ENCODE results near the gene GPA33. TPM values are rescaled to one million over a fixed set of nuclear protein-coding genes. Genes with fewer than 3 reads are reported as not detected.
"Not testable (repeated sequence)": the region's sequence is repeated elsewhere in the genome, so short reads cannot be mapped to it uniquely, and the experiment has no call there.

GPA33 gene
- total RNA-seq, 1 experiment from 2014 or later, result not detected

DNA sequence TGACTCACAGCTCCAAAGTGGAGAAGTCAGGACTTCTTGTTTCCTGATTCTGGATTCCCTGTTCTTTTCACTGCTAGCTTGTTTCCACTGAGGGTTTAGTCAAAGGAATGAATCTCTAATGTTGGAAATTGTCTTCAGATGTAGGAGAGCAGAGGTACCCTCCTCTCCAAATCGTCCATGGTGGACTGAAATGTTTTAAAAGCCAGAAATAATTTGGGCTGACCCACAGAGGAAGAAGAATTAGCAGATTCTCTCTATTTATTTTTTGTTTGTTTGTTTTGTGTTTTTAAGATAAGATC lies 30.4 kb downstream of the GPA33 start:
- no peak for DNase-seq (ENCODE audit: extremely low read depth, low read depth)

DNA sequence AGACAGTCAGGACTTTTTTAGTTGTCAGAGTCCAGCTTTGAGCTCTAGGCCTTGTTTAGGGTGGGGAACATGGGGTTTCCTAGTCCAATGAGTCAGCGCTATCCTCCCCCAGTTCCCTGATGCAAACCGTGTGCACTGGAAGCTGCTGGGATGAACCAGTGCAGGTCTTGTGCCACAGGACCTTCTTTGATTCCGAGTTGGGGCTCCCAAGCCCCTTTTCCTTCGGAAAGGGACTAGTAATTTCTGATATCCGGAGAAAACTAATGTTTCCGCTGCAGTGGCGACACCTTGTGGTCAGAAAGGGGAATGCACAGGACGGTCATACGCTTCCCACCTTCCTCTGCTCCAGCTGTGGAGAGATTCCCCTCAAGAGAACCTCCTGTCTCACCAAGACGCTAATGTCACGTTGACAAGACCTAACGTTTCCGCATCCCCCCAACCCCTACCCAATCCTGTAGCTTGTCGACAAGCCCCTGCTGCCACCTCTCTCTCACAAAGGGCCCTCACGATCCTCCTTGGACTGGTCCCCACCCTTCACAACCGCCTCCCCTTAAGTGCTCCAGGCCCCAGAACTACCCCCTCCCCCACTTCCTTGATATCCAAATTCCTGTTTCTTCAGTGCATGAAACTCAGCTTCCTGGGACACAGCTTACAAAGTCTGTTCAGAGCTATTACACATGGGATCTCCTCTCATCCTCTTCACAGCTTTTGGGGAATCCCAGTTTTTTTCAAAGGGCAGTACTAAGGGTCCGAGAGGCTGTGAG lies 30.9 kb downstream of the GPA33 start:
- peak; percentile 56 for DNase-seq (ENCODE audit: extremely low read depth, low read depth)

DNA sequence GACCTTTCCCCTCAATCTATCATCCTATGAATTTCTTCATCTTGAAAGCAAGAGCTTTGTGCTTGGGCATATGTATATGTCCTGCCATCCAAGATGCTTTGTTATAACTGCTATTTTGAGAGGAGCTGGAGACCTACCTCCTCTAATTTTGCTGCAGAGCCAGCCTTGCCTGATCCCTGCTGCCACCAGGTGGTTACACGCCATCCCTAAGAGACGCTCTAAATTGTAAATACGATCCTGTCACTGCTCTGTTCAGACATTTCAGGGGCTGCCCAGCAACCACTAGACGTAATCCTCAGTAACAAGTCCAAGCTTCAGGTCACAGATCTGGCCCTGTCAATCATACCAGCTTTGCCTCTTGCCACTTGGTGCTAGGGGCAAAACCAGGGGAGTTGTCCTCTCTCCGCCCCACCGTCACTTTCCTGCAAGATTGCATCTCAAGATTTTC lies 32.9 kb downstream of the GPA33 start:
- DNase-seq (ENCODE audit: extremely low read depth, low read depth), result peak; percentile 48

DNA sequence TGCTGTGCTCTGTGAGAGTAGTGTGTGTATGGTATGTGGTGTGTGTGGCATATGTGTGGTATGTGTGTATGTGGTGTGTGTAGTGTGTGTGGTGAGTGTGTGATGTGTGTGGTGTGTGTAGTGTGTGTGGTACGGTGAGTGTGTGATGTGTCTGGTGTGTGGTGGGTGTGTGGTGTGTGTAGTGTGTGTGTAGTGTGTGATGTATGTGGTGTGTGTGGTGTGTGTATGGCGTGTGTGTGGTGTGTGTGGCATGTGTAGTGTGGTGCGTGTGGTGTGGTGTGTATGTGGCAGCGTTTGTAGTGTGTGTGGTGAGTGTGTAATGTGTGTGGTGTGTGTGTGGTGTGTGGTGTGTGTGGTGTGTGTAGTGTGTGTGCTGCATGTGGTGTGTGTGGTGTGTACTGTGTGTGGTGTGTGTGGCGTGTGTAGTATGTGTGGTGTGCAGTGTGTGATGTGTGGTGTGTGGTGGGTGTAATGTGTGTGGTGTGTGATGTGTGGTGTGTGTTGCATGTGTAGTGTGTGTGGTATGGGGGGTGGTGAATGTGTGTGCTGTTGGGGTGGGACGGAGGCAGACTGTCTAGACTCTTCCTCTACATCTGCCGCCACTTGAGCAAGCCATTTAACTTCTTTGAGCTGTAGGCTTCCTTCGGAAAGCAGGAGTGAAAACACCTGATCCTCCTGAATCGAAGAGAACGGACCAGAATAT lies 33.5 kb downstream of the GPA33 start:
- no peak for DNase-seq (ENCODE audit: extremely low read depth, low read depth)

DNA sequence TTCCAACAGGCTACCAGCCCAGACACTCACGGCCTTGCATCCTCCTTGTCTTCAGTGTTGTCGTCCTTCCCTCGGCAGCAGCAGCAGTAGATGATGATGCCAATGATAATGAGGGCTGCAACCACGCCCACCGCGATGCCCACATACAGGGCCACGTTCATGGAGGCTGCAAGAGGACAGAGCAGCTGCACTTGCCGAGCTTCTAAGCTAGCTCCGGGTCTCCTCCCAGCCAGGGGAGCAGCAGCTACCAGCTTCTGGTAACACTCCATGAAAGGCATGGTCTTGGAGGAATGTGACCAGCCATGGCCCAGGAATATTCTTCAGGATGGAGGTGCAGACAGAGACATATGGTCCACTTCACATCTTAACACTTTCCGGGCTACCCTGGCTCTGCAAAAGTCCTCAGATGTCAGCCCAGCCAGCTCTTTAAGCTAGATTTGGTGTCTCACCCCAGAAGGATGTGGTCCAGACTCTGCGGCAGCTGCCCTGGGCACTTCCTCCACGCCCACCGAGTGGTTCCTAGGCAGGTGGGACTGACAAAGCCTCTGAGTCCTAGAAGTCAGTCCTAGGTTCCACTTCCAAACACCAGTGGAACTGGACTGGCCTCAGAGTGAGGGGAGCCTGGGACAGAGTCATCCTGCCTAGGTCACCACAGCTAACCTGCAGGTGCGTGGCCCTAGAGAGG lies 35.1 kb downstream of the GPA33 start:
- no peak for DNase-seq (ENCODE audit: extremely low read depth, low read depth)

DNA sequence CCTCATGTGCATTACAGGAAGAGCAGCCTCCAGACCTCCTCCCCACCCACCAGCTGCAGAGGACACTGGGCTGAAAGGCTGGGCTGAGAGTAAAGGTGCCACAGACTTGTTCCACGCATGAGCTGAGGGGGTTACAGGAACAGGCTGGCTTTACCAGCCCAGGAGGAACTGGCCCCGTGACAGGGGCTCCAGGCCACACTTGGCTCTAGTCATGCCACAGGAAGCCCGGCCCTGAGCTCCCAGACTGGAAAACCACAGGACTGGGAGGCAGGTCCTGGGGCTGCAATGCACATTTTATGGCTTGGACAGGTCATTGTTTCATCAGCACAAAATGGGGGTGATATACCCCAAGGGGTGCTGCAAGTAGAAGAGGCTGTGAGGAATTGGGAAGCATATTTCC lies 35.6 kb downstream of the GPA33 start:
- no peak for DNase-seq (ENCODE audit: extremely low read depth, low read depth)

DNA sequence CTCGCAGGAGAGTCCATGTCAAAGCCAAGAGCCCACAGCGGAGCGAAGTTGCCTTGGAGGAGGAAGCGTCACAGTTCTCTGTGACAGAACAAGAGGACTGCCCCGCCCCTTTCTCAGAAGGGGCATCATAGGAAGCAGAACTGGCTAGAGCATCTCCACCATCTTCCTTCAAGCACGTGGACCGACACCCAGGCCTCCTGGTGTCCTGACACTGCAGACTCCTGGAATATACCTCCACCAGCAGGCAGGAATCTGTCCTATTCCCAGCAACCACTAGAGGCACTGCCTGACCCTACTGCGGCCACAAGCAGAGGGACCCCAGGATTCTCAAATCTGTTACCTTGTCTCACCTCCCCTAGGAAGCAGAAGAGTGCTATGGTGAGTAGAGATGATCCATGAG lies 37.8 kb downstream of the GPA33 start:
- no peak for DNase-seq (ENCODE audit: extremely low read depth, low read depth)

DNA sequence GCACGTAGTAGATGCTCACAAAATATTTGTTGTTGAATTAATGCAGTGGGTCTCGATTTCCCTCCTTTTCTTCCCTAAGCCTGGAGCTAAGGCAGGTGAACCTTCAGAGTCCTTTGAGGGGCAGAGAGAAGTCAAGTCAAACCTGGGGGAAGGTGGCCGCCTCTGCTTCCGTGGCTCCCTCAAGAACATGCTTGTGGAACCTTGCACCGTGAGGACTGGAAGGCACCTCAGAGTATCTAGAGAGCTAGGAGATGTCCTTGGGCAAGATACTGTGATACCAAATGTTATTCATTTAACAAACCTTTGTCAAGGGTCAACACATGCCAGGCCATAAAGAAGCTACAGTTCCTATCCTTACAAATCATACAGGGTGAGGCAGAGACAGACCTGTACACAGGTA lies 38.3 kb downstream of the GPA33 start:
- DNase-seq (ENCODE audit: extremely low read depth, low read depth), result no peak

DNA sequence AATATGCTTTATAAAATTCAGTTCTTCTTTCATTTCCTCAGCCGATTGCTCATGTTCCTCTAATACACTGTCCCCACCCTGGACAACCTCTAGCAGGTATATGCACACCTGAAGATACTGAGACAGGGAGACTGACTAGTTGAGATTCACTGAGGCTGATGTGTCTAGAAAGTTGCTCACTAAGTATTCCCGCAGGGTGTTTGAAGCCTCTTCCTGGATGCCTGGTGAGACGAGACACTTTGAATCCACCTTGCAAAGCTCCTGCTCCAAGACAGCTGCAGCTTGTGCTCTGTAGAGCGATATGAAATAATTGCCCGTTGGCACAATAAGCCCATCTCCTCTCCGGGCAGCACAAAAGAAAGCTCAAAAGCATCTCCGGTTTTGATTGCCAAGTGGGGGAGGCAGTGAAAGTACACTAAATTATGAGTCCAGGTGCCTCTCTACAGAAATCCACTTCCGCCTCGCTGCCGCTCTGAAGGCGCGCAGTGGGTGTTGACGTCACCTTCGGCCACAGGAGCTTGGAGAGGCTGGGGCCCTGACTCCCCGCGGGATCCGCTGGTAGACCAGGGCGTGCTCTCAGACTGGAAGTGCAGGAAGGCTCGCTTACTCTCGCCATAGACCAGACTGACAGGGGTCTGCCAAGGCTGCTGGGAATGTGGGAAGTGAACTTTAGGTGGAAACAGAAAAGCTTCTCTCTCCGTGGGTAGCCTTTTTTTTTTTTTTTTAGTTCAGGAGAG lies 46.3 kb downstream of the GPA33 start:
- DNase-seq (ENCODE audit: extremely low read depth, low read depth), result peak; percentile 38

DNA sequence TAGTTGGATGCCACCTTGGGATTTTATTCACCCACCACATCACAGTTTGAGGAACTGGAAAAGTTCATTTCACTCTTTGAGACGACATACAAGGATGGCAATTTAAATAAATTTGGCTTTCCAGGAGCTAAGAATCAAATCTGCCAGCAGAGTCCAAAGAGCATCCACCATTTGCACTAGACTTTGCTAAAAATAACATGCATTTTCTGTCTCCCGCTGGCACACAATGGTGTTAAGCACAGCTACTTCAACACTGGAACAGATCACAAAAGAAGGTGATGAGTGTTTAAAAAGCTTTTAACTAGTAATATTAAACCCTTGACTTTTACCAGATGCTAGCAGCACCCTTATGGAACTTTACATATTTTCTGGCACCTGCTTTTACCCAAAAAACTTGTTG lies 56.5 kb downstream of the GPA33 start:
- DNase-seq (ENCODE audit: extremely low read depth, low read depth), result no peak

DNA sequence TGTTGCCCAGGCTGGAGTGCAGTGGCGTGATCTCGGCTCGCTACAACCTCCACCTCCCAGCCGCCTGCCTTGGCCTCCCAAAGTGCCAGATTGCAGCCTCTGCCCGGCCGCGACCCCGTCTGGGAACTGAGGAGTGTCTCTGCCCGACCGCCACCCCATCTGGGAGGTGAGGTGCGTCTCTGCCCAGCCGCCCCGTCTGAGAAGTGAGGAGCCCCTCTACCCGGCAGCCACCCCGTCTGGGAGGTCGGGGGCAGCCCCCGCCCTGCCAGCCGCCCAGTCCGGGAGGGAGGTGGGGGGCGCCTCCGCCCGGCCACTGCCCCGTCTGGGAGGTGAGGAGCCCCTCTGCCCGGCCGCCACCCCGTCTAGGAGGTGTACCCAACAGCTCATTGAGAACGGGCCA lies 60.6 kb downstream of the GPA33 start:
- not testable (repeated sequence) for DNase-seq (ENCODE audit: extremely low read depth, low read depth)

DNA sequence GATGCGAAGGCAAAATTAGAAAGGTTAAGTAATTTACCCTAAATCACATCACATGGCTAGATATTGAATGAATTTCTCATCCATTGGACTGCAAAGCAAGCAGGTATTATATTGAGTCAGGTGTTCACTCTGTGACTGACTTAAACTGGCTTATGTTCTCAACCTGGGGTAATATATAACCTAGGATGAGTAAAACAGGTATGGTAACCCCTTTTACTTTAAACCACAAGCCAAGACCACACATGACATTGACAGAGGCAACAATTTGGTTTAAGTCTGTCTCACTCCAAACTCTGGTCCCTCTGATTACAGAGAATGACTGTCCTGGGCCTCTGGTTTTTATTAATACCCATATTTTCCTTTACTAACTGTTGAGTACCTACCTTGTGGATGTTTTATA lies 67.8 kb downstream of the GPA33 start:
- no peak for DNase-seq (ENCODE audit: extremely low read depth, low read depth)

DNA sequence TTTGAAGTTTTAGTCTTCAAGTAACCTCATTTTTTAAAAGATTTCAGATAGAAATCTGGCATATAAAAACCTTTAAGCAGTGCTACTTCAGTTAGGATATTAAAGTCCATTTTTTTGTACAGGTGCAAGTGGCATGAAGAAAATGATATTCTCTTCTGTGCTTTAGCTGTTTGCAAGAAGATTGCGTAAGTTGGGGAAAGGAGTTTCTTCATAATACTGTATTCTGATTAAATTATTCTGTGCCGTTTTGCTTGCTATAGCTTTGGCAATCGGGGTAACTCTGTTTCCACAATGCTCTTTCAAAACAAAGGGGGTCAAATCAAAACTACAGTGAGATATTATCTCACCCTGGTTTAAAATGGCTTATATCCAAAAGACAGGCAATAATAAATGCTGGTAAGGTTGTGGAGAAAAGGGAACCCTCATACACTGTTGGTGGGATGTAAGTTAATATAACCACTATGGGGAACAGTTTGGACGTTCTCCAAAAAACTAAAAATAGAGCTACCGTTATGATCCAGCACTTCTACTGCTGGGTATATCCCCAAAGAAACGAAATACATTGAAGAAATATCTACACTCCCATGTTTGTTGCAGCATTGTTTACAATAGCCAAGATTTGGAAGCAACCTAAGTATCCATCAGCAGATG lies 74.0 kb downstream of the GPA33 start:
- DNase-seq (ENCODE audit: extremely low read depth, low read depth), result no peak

DNA sequence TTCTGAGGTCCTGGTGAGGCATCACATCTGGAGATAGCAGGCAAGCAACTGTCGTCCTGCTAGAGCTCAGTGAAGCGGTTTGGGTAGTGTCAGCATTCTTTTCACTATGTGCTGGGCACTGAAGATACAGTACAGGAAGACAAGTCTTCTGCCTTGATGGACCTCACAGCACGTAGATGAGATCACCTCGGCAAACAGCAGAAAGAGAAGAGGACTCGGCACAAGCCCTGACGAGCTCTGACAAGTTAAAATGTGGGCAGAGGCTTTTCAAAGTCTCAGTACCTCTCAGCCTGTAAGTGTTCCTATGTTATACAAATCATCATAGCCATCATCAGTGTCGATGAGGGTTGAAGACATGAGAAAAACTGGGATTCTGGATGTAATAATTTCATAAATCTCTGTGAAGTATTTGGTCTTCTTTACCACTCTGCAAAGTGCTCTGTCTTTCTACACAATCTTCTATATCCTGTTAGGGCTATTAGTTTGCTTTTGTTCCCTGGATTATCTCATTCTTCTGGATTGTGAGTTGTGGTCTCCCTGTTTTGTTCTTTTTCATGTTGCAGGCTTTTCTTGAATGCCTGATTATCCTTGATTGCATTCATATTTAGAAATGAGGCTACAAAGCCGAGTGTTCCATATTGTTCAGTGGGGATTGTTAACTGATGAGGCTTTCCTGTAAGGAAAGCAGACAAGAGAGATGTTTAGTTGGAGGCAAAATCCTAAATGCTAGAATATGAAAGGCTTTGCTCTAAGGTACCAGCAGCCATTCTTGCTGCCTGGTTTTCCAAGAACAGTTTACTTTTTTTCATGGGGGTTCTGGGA lies 76.9 kb downstream of the GPA33 start:
- DNase-seq (ENCODE audit: extremely low read depth, low read depth), result no peak

DNA sequence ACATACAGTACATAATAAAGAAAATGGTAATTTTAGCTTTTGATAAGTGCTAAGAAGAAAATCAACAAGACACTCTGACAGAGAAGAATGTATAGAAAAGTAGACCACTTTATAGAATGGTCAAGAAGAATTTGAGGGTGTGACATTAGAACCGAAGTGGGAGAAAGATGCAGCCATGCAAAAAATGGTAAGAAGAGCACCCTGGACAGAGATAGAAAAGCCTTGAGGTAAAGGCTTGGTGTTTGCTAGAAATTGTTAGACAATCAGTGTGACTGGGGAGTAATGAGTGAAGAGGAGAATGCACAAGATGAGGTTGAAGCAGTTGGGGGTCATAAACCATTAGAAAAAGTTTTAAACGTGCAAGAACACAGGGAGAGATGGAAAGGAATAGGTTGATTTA lies 77.6 kb downstream of the GPA33 start:
- DNase-seq (ENCODE audit: extremely low read depth, low read depth), result no peak

DNA sequence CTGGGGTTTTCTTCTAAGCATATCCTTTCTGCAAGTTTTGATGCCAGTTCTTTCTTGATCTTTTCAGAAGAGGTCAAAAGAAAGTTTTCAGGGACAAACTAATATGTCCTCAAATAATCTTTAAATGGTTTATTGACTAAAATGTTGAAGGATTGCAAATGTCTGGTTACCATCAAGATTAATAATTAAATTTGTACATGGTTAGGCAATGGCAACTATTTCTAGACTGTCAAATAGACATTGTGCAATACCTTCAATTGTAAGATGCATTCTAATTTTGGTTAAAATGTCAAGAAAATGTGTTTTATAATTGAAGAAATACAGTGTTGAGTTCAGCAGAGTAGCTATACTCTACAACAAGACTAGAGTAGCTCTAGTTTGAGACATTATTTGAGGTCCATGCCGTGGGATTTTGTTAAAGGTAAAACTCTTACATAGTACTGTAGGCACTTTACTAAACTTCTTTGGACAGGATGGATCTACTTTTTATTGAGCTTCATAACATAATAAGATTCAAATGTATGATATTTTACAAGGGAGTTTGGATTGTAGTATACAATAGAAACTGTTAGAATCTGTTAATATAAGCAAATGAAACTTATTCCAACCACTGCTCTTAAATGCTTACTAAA lies 78.5 kb downstream of the GPA33 start:
- no peak for DNase-seq (ENCODE audit: extremely low read depth, low read depth)

DNA sequence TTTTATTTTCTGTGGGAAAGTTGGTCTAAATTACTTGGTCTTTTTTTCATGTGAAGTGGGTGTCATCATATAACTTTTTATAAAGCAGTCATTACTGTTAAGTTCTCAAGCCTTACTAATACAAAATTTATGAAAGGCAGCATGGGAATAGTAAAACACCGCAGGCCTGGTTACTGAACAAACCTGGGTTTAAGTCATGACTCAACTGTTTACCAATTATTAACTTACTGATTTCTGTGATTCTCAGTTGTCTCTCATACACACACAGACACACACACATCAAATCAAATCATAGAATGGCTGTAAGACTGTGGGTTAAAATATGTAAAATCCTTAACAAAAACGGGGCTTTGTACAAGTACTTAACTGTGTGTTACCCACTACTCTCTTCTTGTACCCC lies 86.5 kb downstream of the GPA33 start:
- no peak for DNase-seq (ENCODE audit: extremely low read depth, low read depth)

All from NCI-H460 (cell line).